ENCODE results near the gene MYO9A.
A peak's percentile ranks its signal among the peaks of the same experiment; 100 is the strongest.

MYO9A gene

DNA sequence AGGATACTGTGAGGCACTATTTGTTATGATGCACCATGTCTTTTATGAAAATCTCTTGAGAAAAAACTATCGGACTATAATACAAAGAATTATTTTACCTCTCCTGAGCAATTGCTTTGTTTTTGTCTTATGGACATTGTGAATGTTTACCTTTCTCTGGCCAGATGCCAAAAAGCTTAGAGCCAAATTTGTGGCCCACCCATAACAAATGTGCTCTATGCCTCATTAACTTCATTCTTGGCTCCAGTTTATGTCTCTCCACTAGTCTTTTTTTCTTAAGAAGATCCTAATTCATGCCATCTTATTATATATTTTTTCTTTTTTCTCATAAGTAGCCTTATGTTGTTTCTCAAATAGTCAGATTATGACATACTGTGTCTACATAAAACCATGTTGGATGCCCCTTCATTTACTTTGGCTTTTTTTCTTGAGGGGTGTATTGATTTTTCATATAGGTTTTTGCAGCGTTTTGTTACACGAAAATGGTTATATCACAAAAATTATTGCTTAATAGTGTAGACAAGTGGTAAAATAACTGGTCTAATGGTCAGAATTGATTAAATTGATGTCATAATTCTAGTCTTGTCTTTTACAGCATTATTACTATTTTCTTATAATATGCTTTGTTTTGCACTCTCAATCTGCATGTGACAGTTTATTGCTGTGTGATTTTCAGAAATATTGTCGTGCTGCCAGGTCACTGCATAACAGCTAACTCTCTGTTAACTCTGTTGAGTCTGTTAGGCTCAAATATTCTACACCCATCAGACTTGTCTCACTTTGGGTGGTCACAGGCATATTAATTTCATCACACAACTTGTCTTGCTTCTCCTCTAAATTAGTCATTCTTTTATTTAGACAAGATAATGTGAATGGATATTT, 18.5 kb upstream of the MYO9A start:
- peak overlapping the region; percentile 72 for H3K27ac ChIP-seq

DNA sequence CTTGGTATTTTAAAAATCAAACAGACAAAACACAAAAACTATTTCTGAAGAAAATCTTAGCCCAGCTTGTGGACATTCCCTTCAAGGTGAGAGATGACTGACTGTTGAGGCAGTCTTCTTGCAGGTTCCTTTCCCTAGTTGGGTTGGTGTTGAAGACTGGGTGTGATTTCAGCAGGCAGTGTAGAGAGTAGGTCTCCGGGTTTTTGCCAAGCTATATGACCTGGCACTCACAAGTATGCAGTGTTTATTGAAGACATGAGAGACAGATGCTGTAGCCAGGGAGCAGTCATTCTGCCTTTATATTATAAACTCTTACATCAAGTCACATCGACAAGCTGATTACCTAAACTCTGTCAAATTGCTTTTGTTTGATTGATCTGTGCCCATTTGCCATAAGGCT, 17.8 kb upstream of the MYO9A start:
- peak overlapping the region; percentile 72 for H3K27ac ChIP-seq
- TF ChIP-seq ZFX (IDR thresholded peaks at IDR 0.05; ENCODE audit: borderline replicate concordance): no peak
- TF ChIP-seq, protein P1, sequence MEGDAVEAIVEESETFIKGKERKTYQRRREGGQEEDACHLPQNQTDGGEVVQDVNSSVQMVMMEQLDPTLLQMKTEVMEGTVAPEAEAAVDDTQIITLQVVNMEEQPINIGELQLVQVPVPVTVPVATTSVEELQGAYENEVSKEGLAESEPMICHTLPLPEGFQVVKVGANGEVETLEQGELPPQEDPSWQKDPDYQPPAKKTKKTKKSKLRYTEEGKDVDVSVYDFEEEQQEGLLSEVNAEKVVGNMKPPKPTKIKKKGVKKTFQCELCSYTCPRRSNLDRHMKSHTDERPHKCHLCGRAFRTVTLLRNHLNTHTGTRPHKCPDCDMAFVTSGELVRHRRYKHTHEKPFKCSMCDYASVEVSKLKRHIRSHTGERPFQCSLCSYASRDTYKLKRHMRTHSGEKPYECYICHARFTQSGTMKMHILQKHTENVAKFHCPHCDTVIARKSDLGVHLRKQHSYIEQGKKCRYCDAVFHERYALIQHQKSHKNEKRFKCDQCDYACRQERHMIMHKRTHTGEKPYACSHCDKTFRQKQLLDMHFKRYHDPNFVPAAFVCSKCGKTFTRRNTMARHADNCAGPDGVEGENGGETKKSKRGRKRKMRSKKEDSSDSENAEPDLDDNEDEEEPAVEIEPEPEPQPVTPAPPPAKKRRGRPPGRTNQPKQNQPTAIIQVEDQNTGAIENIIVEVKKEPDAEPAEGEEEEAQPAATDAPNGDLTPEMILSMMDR (IDR thresholded peaks at IDR 0.05): no peak

More for the DNA sequence above, 18.5 kb upstream of the MYO9A start:
- TF ChIP-seq, protein P1 (IDR thresholded peaks at IDR 0.05): no peak
- TF ChIP-seq ZFX (IDR thresholded peaks at IDR 0.05; ENCODE audit: borderline replicate concordance): no peak

DNA sequence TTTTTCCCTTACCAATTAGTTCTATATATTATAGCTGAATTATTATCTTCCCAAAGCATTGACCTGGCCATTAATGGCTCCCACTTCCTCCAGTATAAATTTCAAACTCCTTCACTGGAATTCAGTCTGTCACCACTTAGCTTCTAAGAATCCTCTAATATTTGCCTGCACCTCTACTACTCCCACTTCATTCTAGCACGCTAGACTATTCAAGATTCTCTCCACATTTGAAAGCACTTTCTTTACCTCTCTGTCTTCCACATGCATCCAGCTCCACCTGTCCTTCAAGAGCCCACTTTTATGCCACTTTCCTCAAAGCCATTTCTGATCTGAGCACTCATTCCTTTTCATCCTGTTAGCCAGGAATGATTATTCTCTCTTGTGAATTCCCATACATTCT, 15.3 kb upstream of the MYO9A start:
- TF ChIP-seq, protein P1 (IDR thresholded peaks at IDR 0.05): no peak
- no peak for TF ChIP-seq ZFX (IDR thresholded peaks at IDR 0.05; ENCODE audit: borderline replicate concordance)
- no peak overlapping the region for H3K27ac ChIP-seq

DNA sequence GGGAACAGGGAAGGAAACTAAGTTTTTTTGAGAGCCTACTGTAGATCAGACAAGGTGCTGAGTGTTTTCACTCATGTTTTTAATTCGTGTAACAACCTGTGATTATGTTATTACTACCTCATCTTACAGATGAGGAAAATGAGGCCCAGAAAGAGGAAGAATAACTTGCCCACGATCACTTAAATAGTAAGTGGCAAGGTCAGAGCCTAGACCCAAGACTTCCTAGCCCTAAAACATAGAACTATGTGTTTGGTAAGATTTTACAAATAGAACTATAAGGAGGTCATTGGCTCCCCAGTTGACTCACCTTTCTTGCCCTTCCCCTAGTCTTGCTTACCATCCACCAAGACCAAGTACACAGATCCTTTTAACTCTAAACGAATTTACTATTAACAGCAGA, 14.0 kb upstream of the MYO9A start:
- no peak for TF ChIP-seq ZFX (IDR thresholded peaks at IDR 0.05; ENCODE audit: borderline replicate concordance)
- TF ChIP-seq, protein P1 (IDR thresholded peaks at IDR 0.05): no peak
- no peak overlapping the region for H3K27ac ChIP-seq

DNA sequence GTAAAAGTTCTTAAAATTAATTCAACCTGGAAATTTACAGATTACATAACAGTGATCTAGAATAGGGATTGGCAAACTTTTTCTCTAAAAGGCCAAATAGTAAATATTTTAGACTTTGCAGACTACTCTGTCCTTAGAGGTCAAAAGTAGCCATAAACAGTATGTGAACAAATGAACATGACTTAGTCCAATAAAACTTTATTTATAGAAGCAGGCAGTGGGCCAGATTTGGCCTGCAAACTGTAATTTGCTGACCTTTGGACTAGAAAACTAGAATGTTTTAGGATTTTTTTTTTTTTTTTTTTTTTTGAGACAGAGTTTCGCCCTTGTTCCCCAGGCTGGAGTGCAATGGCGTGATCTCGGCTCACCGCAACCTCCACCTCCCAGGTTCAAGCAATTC, 12.3 kb upstream of the MYO9A start:
- H3K27ac ChIP-seq: peak overlapping the region; percentile 64
- TF ChIP-seq ZFX (IDR thresholded peaks at IDR 0.05; ENCODE audit: borderline replicate concordance): no peak
- TF ChIP-seq, protein P1 (IDR thresholded peaks at IDR 0.05): no peak

DNA sequence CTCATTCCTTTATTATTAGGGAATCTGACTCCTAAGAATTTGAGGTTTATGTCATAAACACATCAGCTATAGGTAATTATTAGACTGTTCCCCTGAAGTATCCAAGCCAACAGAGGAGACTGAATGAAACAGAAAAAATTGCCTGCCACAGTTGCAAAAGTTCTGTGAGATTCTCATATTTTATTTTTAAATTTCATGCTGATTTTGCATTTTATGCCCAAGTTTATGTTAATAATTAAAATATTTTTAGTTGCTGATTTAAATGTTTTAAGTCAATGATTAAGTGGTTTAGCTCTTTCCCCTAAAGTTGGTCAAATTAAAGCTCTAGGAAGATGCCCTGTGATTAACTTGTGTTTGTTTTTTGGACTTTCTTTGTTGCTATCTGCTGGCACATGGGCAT, 10.4 kb upstream of the MYO9A start:
- TF ChIP-seq ZFX (IDR thresholded peaks at IDR 0.05; ENCODE audit: borderline replicate concordance): no peak
- TF ChIP-seq, protein P1 (IDR thresholded peaks at IDR 0.05): no peak

DNA sequence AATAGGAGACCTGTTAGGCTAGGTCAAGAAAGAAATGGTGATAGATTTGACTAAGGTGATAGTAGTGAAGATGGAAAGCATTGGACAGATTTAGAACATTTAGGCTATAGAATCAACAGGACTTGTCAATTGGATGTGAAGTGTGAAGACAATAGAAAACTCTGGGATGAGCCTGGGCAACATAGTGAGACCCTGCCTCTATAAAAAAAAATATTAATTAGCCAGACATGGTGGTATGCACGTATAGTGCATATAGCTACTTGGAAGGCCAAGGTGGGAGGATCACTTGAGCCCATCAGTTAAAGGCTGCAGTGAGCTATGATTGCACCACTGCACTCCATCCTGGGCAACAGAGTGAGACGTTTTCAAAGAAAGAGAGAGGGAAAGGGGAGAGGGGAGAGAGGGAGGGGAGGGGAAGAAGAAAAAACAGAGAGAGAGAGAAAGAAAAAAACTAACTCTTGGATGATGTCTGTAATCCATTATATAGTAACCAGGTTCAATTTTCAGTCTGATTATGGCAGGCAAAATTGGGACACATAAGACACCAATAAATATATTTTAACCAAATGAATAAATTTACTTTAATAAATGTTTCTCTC, 9.9 kb upstream of the MYO9A start:
- no peak for TF ChIP-seq ZFX (IDR thresholded peaks at IDR 0.05; ENCODE audit: borderline replicate concordance)
- TF ChIP-seq, protein P1 (IDR thresholded peaks at IDR 0.05): no peak
- no peak overlapping the region for H3K27ac ChIP-seq

More for the DNA sequence above, 10.4 kb upstream of the MYO9A start:
- no peak overlapping the region for H3K27ac ChIP-seq

Data from 22Rv1 (cell line).